ENCODE data around the gene UBE2QL1.

- TF ChIP-seq YY1 (IDR thresholded peaks at IDR 0.05; ENCODE audit: insufficient read depth, insufficient read length) = no peak
- no peak for TF ChIP-seq SUZ12 (IDR thresholded peaks at IDR 0.05; ENCODE audit: extremely low read depth, insufficient read depth, insufficient read length)
Observed at GRCh38 chr5:6467591-6467990, 18.9 kb downstream of the UBE2QL1 start.

Measured in NT2/D1 (cell line).